Testis (tissue), 3 donors: ENCODE data around the gene CCDC40. TPM values are rescaled to one million over a fixed set of nuclear protein-coding genes. Genes with fewer than 3 reads are reported as not detected.
A peak's percentile ranks its signal among the peaks of the same experiment; 100 is the strongest.

ENCODE experiments used
- DNase-seq: peaks from one replicate; pipeline ENCODE4 v3.0.0-alpha.2; 2019
- H3K27ac ChIP-seq, 2 donors: fragments of 200-600 bp; sonication (generic); one replicate each; pipeline ENCODE4 v1.5.1; 2019
- H3K27me3 ChIP-seq: fragments of 200-600 bp; sonication (generic); one replicate; pipeline ENCODE4 v1.5.1; 2019
- H3K36me3 ChIP-seq: fragments of 200-600 bp; sonication (generic); one replicate; pipeline ENCODE4 v1.5.1; 2017; ENCODE audit warnings: low read depth; ENCODE audit errors: missing control alignments
- H3K4me1 ChIP-seq: fragments of 200-600 bp; sonication (generic); one replicate; pipeline ENCODE4 v1.5.1; 2019
- H3K4me3 ChIP-seq, 2 donors: fragments of 200-600 bp; sonication (generic); one replicate each; pipeline ENCODE4 v1.5.1; 2017 to 2019
- H3K9me3 ChIP-seq: fragments of 200-600 bp; sonication (generic); one replicate; pipeline ENCODE4 v1.5.1; 2017
- CTCF ChIP-seq, 3 experiments: fragments of 450-650 bp in 2 of 3; fragments of 200-600 bp in 1 of 3; sonication (generic) in 1 of 3; IDR thresholded peaks; one replicate each; pipeline ENCODE4 v1.5.1; 2016 to 2019; ENCODE audit warnings: antibody characterized with exemption in 3 of 3, mild to moderate bottlenecking in 2 of 3, moderate library complexity in 1 of 3
- POLR2A ChIP-seq: fragments of 450-650 bp; IDR thresholded peaks from one replicate; pipeline ENCODE4 v1.6.1; 2017; ENCODE audit warnings: antibody characterized with exemption, mild to moderate bottlenecking, moderate library complexity
- WGBS, 2 donors: methylation state at CpG; one replicate each; pipeline ENCODE4 v1.1.5; 2018; 5-methylcytosine and 5-hydroxymethylcytosine counted together
- intact Hi-C: fragments of 100-400 bp; cut with DNase I; formaldehyde crosslinking; loops from one replicate; pipeline ENCODE4 v1.15.1; 2023; ENCODE audit warnings: low total_unique reads
- polyA plus RNA-seq: library from polyadenylated mRNA; stranded (reverse); fragments of 350-450 nt; fragmentation: Illumina TruSeq; extraction: RNeasy Lipid Tissue Mini Kit (QIAGEN cat#74804); gene quantifications from one replicate; pipeline ENCODE4 v1.2.3, GENCODE V29; 2014; ENCODE audit warnings: low read depth, low replicate concordance; ENCODE audit not compliant: insufficient read depth
- total RNA-seq, 2 donors: library from RNA; depleted of rRNA; stranded (reverse); fragments of >200 nt; gene quantifications; one replicate each; pipeline ENCODE4 v1.2.3, GENCODE V29; 2016

Gene CCDC40
- total and polyA plus RNA-seq, 3 donors from 2014 or later, result 26.7 to 43.6 (median 38.6) TPM

- Histone ChIP-seq H3K9me3 (no peaks in the 10 kb centered on the region), H3K4me1 (no peaks in the 10 kb centered on the region), H3K36me3 (no peaks in the 10 kb centered on the region), H3K27ac (no peak overlapping the region), H3K4me3 (no peak overlapping the region), H3K27me3 (no peaks in the 10 kb centered on the region)
- intact Hi-C loops, result no loop called here
- 93 to 94% methylated on average over 21 of the region's 21 CpGs for WGBS, 2 donors
- DNase-seq, result no peak
- TF ChIP-seq POLR2A (no peak), CTCF (IDR thresholded peaks at IDR 0.05) (no peak)
These were observed 74.7 kb downstream of the CCDC40 start for GRCh38 chr17:80110927-80111701.

GRCh38 chr17:80111702-80112470 is 75.4 kb downstream of the CCDC40 start:
- intact Hi-C loops, result no loop called here
- Histone ChIP-seq H3K27ac (no peak overlapping the region), H3K4me1 (no peaks in the 10 kb centered on the region), H3K27me3 (no peaks in the 10 kb centered on the region), H3K36me3 (no peaks in the 10 kb centered on the region), H3K9me3 (no peaks in the 10 kb centered on the region), H3K4me3 (no peak overlapping the region)
- no peak for TF ChIP-seq POLR2A
- TF ChIP-seq CTCF (IDR thresholded peaks at IDR 0.05), result no peak
- WGBS, 2 donors, result 86 to 90% methylated on average over 12 to 24 of the region's 26 CpGs
- DNase-seq, result peak; percentile 2

- 97% methylated on average over 24 of the region's 24 CpGs; no CpG with 5 or more reads in 1 of the 2 donors for WGBS, 2 donors
- no peaks in the 10 kb centered on the region for H3K27me3 ChIP-seq
- no peaks in the 10 kb centered on the region for H3K9me3 ChIP-seq
- DNase-seq, result no peak
- no peak overlapping the region for H3K4me3 ChIP-seq
- intact Hi-C loops, result no loop called here
- H3K27ac ChIP-seq, result no peak overlapping the region
- H3K4me1 ChIP-seq, result no peaks in the 10 kb centered on the region
- H3K36me3 ChIP-seq, result no peaks in the 10 kb centered on the region
- TF ChIP-seq POLR2A, result no peak
- TF ChIP-seq CTCF (IDR thresholded peaks at IDR 0.05), result no peak
These were observed 76.1 kb downstream of the CCDC40 start for GRCh38 chr17:80112471-80113032.

- H3K4me3 ChIP-seq, result no peak overlapping the region
- no peak for TF ChIP-seq POLR2A
- no peak for TF ChIP-seq CTCF (IDR thresholded peaks at IDR 0.05)
- 91 to 95% methylated on average over 3 to 20 of the region's 20 CpGs for WGBS, 2 donors
- no peaks in the 10 kb centered on the region for H3K36me3 ChIP-seq
- intact Hi-C loops, result no loop called here
- H3K4me1 ChIP-seq, result no peaks in the 10 kb centered on the region
- H3K9me3 ChIP-seq, result no peaks in the 10 kb centered on the region
- no peak for DNase-seq
- H3K27ac ChIP-seq, result no peak overlapping the region
- H3K27me3 ChIP-seq, result no peaks in the 10 kb centered on the region
These were observed 76.6 kb downstream of the CCDC40 start for GRCh38 chr17:80113033-80113484.
